ENCODE data around the gene CRTAP.
"Not testable (repeated sequence)": the region's sequence is repeated elsewhere in the genome, so short reads cannot be mapped to it uniquely, and the experiment has no call there.

The CRTAP gene

DNA sequence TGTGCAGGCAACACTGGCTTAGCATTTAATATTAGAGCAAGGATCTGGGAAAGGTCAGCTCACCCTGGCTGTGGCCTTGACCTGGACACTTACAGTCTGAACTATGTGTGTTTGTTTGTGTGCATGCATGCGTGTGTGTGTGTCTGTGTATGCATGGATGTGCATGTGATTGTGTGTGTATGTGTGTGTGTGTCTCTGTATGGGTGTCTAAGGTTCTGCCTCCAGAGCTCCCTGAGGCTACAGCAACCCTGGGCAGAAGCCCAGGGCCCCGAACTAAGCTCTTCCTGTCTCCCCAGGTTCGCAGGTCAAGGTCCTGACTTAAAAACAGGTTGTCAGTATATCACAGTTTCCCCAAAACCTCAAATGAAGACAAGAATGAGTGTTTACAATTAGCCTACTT lies 53.5 kb downstream of the CRTAP start:
- no peaks in the 10 kb centered on the region for H3K9me3 ChIP-seq (ENCODE audit: control insufficient read depth, insufficient read depth, low read length)
- H3K9ac ChIP-seq (ENCODE audit: low read depth, low read length) = no peak overlapping the region
- no peaks in the 10 kb centered on the region for H3K36me3 ChIP-seq (ENCODE audit: control insufficient read depth, insufficient read depth, low read length)
- H3K27me3 ChIP-seq (ENCODE audit: control insufficient read depth, insufficient read depth, low read length) = no peaks in the 10 kb centered on the region
- no peaks in the 10 kb centered on the region for H3K4me1 ChIP-seq (ENCODE audit: control insufficient read depth, insufficient read depth, low read length)
- no peak overlapping the region for H3K4me3 ChIP-seq (ENCODE audit: low read depth, low read length)

DNA sequence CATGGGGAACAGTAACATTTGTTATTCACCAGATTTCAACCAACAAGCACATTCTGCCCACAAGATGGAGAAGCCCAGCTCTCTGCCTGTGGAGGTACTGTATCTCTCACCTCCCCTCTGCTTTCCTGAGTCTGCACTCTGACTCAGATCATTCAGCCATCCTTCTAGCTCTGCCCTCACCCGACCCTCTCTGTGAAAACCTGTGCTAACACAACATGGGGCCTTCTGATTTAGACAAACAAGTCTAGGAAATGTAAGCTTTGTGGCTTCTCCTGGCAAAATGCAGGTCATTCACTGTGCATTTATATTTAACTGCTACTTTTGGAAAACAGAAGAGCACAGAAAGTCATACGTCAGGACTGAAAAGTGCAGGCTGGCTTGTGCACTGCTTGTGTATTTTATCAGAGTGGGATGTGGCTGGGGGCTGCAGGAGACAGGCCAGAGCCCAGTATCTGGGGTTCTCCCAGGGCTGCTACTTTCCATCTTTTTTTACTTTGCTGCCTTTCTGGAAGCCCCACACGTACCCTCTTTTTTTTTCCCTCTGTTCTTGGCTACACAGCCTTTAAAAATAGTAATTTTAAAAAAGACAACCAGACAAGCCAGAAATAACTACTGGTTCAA lies 54.0 kb downstream of the CRTAP start:
- H3K27me3 ChIP-seq (ENCODE audit: control insufficient read depth, insufficient read depth, low read length) = no peaks in the 10 kb centered on the region
- no peak overlapping the region for H3K4me3 ChIP-seq (ENCODE audit: low read depth, low read length)
- H3K36me3 ChIP-seq (ENCODE audit: control insufficient read depth, insufficient read depth, low read length) = no peaks in the 10 kb centered on the region
- H3K4me1 ChIP-seq (ENCODE audit: control insufficient read depth, insufficient read depth, low read length) = no peaks in the 10 kb centered on the region
- no peaks in the 10 kb centered on the region for H3K9me3 ChIP-seq (ENCODE audit: control insufficient read depth, insufficient read depth, low read length)
- H3K9ac ChIP-seq (ENCODE audit: low read depth, low read length) = peak overlapping the region; percentile 8

DNA sequence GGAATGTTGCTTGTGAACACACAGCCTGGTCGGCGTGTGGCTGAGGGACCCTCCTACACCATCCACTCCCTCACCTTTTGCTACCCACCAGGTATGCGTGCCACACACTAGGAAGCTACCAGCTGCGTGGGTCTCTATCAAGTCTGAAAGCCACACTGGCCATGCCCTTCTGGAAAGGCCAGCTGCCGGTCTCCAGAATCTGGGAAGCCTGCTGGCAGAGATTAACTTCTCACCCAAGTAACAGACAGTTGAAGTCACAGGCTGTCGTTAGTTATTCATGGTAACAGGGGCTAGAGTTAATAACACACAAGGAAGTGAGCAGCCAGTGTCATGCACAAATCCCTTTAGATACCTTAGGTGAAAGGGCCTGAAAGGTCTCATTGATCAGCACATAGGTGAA lies 56.7 kb downstream of the CRTAP start:
- Histone ChIP-seq H3K27me3 (ENCODE audit: control insufficient read depth, insufficient read depth, low read length) (no peaks in the 10 kb centered on the region), H3K9ac (ENCODE audit: low read depth, low read length) (no peak overlapping the region), H3K9me3 (ENCODE audit: control insufficient read depth, insufficient read depth, low read length) (no peaks in the 10 kb centered on the region)

GRCh38 chr3:33171580-33171979 lies 57.8 kb downstream of the CRTAP start:
- Histone ChIP-seq H3K27me3 (ENCODE audit: control insufficient read depth, insufficient read depth, low read length) (no peaks in the 10 kb centered on the region), H3K9ac (ENCODE audit: low read depth, low read length) (no peak overlapping the region), H3K9me3 (ENCODE audit: control insufficient read depth, insufficient read depth, low read length) (no peaks in the 10 kb centered on the region), H3K36me3 (ENCODE audit: control insufficient read depth, insufficient read depth, low read length) (no peaks in the 10 kb centered on the region), H3K4me3 (ENCODE audit: low read depth, low read length) (no peak overlapping the region), H3K4me1 (ENCODE audit: control insufficient read depth, insufficient read depth, low read length) (no peaks in the 10 kb centered on the region)

More for the DNA sequence above, 56.7 kb downstream of the CRTAP start:
- no peaks in the 10 kb centered on the region for H3K4me1 ChIP-seq (ENCODE audit: control insufficient read depth, insufficient read depth, low read length)
- H3K4me3 ChIP-seq (ENCODE audit: low read depth, low read length) = no peak overlapping the region
- H3K36me3 ChIP-seq (ENCODE audit: control insufficient read depth, insufficient read depth, low read length) = no peaks in the 10 kb centered on the region

DNA sequence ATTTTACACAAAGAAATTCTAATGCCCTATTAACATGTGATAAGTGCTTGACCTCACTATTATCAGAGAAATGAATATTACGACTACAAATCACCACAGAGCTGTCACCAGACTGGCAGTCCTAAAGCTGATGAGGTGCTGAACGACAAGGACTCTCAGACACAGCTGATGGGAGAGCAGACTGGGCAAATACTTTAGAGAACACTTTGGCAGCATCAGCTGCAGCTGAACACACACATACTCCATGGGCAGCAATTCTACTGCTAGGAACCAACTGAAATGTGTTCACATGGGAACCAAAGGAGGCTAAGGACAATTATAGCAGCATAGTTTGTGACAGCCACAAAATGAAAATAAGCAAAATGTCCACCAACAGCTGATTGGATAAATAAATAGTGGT lies 59.3 kb downstream of the CRTAP start:
- Histone ChIP-seq H3K9ac (ENCODE audit: low read depth, low read length) (no peak overlapping the region), H3K4me3 (ENCODE audit: low read depth, low read length) (no peak overlapping the region), H3K27me3 (ENCODE audit: control insufficient read depth, insufficient read depth, low read length) (no peaks in the 10 kb centered on the region), H3K9me3 (ENCODE audit: control insufficient read depth, insufficient read depth, low read length) (no peaks in the 10 kb centered on the region), H3K36me3 (ENCODE audit: control insufficient read depth, insufficient read depth, low read length) (no peaks in the 10 kb centered on the region), H3K4me1 (ENCODE audit: control insufficient read depth, insufficient read depth, low read length) (no peaks in the 10 kb centered on the region)

DNA sequence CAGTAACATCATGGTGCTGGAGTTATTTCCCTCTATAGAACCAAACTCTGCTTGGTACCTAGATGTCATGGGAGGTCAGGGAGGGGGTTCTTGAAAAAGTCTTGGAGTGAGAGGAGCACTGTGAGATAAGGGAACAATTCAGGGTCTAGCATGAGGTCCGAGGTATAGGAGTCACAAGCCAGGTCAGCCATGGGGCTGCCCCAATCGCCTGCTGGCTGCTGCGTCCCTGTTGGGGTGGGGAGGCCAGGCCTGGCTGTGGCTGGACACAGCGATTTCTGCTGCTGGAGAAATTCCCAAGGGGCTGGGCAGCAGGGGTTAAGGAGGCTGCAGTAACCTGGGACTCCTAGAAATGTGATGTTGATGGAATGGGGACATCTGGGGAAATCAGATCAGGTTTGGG lies 59.9 kb downstream of the CRTAP start:
- Histone ChIP-seq H3K36me3 (ENCODE audit: control insufficient read depth, insufficient read depth, low read length) (no peaks in the 10 kb centered on the region), H3K9me3 (ENCODE audit: control insufficient read depth, insufficient read depth, low read length) (no peaks in the 10 kb centered on the region), H3K9ac (ENCODE audit: low read depth, low read length) (no peak overlapping the region), H3K4me1 (ENCODE audit: control insufficient read depth, insufficient read depth, low read length) (no peaks in the 10 kb centered on the region), H3K27me3 (ENCODE audit: control insufficient read depth, insufficient read depth, low read length) (no peaks in the 10 kb centered on the region), H3K4me3 (ENCODE audit: low read depth, low read length) (no peak overlapping the region)

DNA sequence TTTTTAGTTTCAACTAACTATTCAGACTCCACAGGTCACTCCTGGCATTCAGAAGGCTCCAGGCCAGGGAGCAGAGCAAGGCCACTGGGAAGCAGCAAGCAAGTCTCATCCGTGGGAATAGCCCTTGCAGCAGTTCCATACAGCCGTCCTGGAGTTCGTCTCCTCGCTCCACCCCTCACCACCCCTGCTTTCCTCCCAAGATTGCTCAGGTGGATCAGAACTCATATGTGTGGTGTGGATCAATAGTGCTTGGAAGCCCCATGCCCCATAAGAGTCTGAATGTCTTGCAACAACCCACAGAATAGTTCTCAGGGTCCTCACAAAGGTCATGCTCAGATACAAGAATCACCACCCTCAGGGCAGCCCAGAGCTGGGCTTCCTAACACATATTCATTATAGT lies 60.3 kb downstream of the CRTAP start:
- no peaks in the 10 kb centered on the region for H3K4me1 ChIP-seq (ENCODE audit: control insufficient read depth, insufficient read depth, low read length)
- H3K9ac ChIP-seq (ENCODE audit: low read depth, low read length) = no peak overlapping the region
- H3K9me3 ChIP-seq (ENCODE audit: control insufficient read depth, insufficient read depth, low read length) = no peaks in the 10 kb centered on the region
- H3K36me3 ChIP-seq (ENCODE audit: control insufficient read depth, insufficient read depth, low read length) = no peaks in the 10 kb centered on the region
- no peaks in the 10 kb centered on the region for H3K27me3 ChIP-seq (ENCODE audit: control insufficient read depth, insufficient read depth, low read length)
- H3K4me3 ChIP-seq (ENCODE audit: low read depth, low read length) = no peak overlapping the region

- no peaks in the 10 kb centered on the region for H3K9me3 ChIP-seq (ENCODE audit: control insufficient read depth, insufficient read depth, low read length)
These were observed 61.0 kb downstream of the CRTAP start for GRCh38 chr3:33174711-33175414.

GRCh38 chr3:33179132-33179531 lies 65.3 kb downstream of the CRTAP start:
- no peaks in the 10 kb centered on the region for H3K27me3 ChIP-seq (ENCODE audit: control insufficient read depth, insufficient read depth, low read length)
- no peaks in the 10 kb centered on the region for H3K9me3 ChIP-seq (ENCODE audit: control insufficient read depth, insufficient read depth, low read length)
- H3K4me3 ChIP-seq (ENCODE audit: low read depth, low read length) = no peak overlapping the region
- H3K9ac ChIP-seq (ENCODE audit: low read depth, low read length) = no peak overlapping the region
- no peaks in the 10 kb centered on the region for H3K36me3 ChIP-seq (ENCODE audit: control insufficient read depth, insufficient read depth, low read length)
- no peaks in the 10 kb centered on the region for H3K4me1 ChIP-seq (ENCODE audit: control insufficient read depth, insufficient read depth, low read length)

More at GRCh38 chr3:33174711-33175414, 61.0 kb downstream of the CRTAP start:
- Histone ChIP-seq H3K27me3 (ENCODE audit: control insufficient read depth, insufficient read depth, low read length) (no peaks in the 10 kb centered on the region), H3K4me3 (ENCODE audit: low read depth, low read length) (no peak overlapping the region), H3K36me3 (ENCODE audit: control insufficient read depth, insufficient read depth, low read length) (no peaks in the 10 kb centered on the region), H3K9ac (ENCODE audit: low read depth, low read length) (no peak overlapping the region), H3K4me1 (ENCODE audit: control insufficient read depth, insufficient read depth, low read length) (no peaks in the 10 kb centered on the region)

DNA sequence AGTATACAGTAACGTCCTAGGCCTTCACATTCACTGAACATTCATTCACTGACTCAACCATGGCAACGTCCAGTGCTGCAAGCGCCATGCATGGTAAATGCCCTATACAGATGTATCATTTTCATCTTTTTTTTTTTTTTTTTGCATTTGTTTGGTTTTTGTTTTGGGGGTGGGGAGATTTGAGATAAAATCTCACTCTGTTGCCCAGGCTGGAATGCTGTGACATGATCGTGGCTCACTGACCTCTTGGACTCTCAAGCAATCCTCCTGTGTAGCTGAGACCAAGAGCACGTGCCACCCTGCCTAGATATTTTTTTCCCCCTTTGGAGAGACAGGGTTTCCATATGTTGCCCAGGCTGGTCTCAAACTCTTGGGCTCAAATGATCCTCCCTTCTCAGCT lies 67.4 kb downstream of the CRTAP start:
- Histone ChIP-seq H3K27me3 (ENCODE audit: control insufficient read depth, insufficient read depth, low read length) (no peaks in the 10 kb centered on the region), H3K9me3 (ENCODE audit: control insufficient read depth, insufficient read depth, low read length) (no peaks in the 10 kb centered on the region), H3K4me3 (ENCODE audit: low read depth, low read length) (no peak overlapping the region), H3K4me1 (ENCODE audit: control insufficient read depth, insufficient read depth, low read length) (no peaks in the 10 kb centered on the region), H3K36me3 (ENCODE audit: control insufficient read depth, insufficient read depth, low read length) (no peaks in the 10 kb centered on the region), H3K9ac (ENCODE audit: low read depth, low read length) (no peak overlapping the region)

- H3K27me3 ChIP-seq (ENCODE audit: control insufficient read depth, insufficient read depth, low read length); H3K9me3 ChIP-seq (ENCODE audit: control insufficient read depth, insufficient read depth, low read length); H3K4me1 ChIP-seq (ENCODE audit: control insufficient read depth, insufficient read depth, low read length); H3K4me3 ChIP-seq (ENCODE audit: low read depth, low read length); H3K36me3 ChIP-seq (ENCODE audit: control insufficient read depth, insufficient read depth, low read length); H3K9ac ChIP-seq (ENCODE audit: low read depth, low read length): not testable (repeated sequence)
These were observed 67.8 kb downstream of the CRTAP start for GRCh38 chr3:33181641-33182040.

GRCh38 chr3:33184863-33185262 lies 71.0 kb downstream of the CRTAP start:
- no peaks in the 10 kb centered on the region for H3K36me3 ChIP-seq (ENCODE audit: control insufficient read depth, insufficient read depth, low read length)
- no peaks in the 10 kb centered on the region for H3K27me3 ChIP-seq (ENCODE audit: control insufficient read depth, insufficient read depth, low read length)
- no peak overlapping the region for H3K4me3 ChIP-seq (ENCODE audit: low read depth, low read length)
- no peaks in the 10 kb centered on the region for H3K4me1 ChIP-seq (ENCODE audit: control insufficient read depth, insufficient read depth, low read length)
- H3K9ac ChIP-seq (ENCODE audit: low read depth, low read length) = no peak overlapping the region
- H3K9me3 ChIP-seq (ENCODE audit: control insufficient read depth, insufficient read depth, low read length) = no peaks in the 10 kb centered on the region
